ENCODE data around the gene IKZF3.
"Not testable (repeated sequence)": the region's sequence is repeated elsewhere in the genome, so short reads cannot be mapped to it uniquely, and the experiment has no call there.

IKZF3 gene

GRCh38 chr17:39730095-39730921 is 133.8 kb downstream of the IKZF3 start, which contains the start of gene MIEN1:
TSS of gene MIEN1 (minus strand) at chr17:39730532. CDS start at chr17:39730495, 37 bp downstream.
- 4% methylated on average over 65 of the region's 65 CpGs for WGBS, 2 experiments
- peak within 1 kb of the TSS; percentile 74 for H3K4me3 ChIP-seq (ENCODE audit: insufficient read depth, low read depth, low read length)
- H3K4me1 ChIP-seq (ENCODE audit: control insufficient read depth, insufficient read depth, low read length): no peaks in the 10 kb centered on the region
- no peaks in the 10 kb centered on the region for H3K27me3 ChIP-seq (ENCODE audit: control insufficient read depth, insufficient read depth, low read length, poor library complexity, severe bottlenecking)
- peaks cover 18% of the 10 kb centered on the region for H3K36me3 ChIP-seq (ENCODE audit: control insufficient read depth, insufficient read depth, low read length)
- H3K9me3 ChIP-seq (ENCODE audit: control insufficient read depth, low read length): no peaks in the 10 kb centered on the region
- no peak within 1 kb of the TSS for H3K27ac ChIP-seq (ENCODE audit: insufficient read depth, low read depth, low read length, poor library complexity, severe bottlenecking)

- H3K4me1 ChIP-seq (ENCODE audit: control insufficient read depth, insufficient read depth, low read length): no peaks in the 10 kb centered on the region
- H3K27ac ChIP-seq (ENCODE audit: insufficient read depth, low read depth, low read length, poor library complexity, severe bottlenecking): no peak overlapping the region
- no peaks in the 10 kb centered on the region for H3K27me3 ChIP-seq (ENCODE audit: control insufficient read depth, insufficient read depth, low read length, poor library complexity, severe bottlenecking)
- H3K36me3 ChIP-seq (ENCODE audit: control insufficient read depth, insufficient read depth, low read length): peaks cover 22% of the 10 kb centered on the region
- H3K4me3 ChIP-seq (ENCODE audit: insufficient read depth, low read depth, low read length): peak overlapping the region; percentile 74
- no peaks in the 10 kb centered on the region for H3K9me3 ChIP-seq (ENCODE audit: control insufficient read depth, low read length)
- WGBS, 2 experiments: 87 to 89% methylated on average over 6 of the region's 6 CpGs
These were observed 134.7 kb downstream of the IKZF3 start for GRCh38 chr17:39729280-39729851.

GRCh38 chr17:39727556-39727955 is 136.6 kb downstream of the IKZF3 start:
- 93% methylated on average over 10 of the region's 10 CpGs for WGBS, 2 experiments
- no peaks in the 10 kb centered on the region for H3K27me3 ChIP-seq (ENCODE audit: control insufficient read depth, insufficient read depth, low read length, poor library complexity, severe bottlenecking)
- no peaks in the 10 kb centered on the region for H3K9me3 ChIP-seq (ENCODE audit: control insufficient read depth, low read length)
- no peak overlapping the region for H3K27ac ChIP-seq (ENCODE audit: insufficient read depth, low read depth, low read length, poor library complexity, severe bottlenecking)
- no peak overlapping the region for H3K4me3 ChIP-seq (ENCODE audit: insufficient read depth, low read depth, low read length)
- no peaks in the 10 kb centered on the region for H3K4me1 ChIP-seq (ENCODE audit: control insufficient read depth, insufficient read depth, low read length)
- peaks cover 22% of the 10 kb centered on the region for H3K36me3 ChIP-seq (ENCODE audit: control insufficient read depth, insufficient read depth, low read length)

- H3K27ac ChIP-seq (ENCODE audit: insufficient read depth, low read depth, low read length, poor library complexity, severe bottlenecking): no peak overlapping the region
- no peak overlapping the region for H3K4me3 ChIP-seq (ENCODE audit: insufficient read depth, low read depth, low read length)
- H3K4me1 ChIP-seq (ENCODE audit: control insufficient read depth, insufficient read depth, low read length): no peaks in the 10 kb centered on the region
- 91 to 93% methylated on average over 9 of the region's 9 CpGs for WGBS, 2 experiments
- peaks cover 22% of the 10 kb centered on the region for H3K36me3 ChIP-seq (ENCODE audit: control insufficient read depth, insufficient read depth, low read length)
- H3K27me3 ChIP-seq (ENCODE audit: control insufficient read depth, insufficient read depth, low read length, poor library complexity, severe bottlenecking): no peaks in the 10 kb centered on the region
- no peaks in the 10 kb centered on the region for H3K9me3 ChIP-seq (ENCODE audit: control insufficient read depth, low read length)
These were observed 137.5 kb downstream of the IKZF3 start for GRCh38 chr17:39726617-39727016.

GRCh38 chr17:39725923-39726322 is 138.2 kb downstream of the IKZF3 start:
- H3K9me3 ChIP-seq (ENCODE audit: control insufficient read depth, low read length); H3K4me1 ChIP-seq (ENCODE audit: control insufficient read depth, insufficient read depth, low read length); H3K4me3 ChIP-seq (ENCODE audit: insufficient read depth, low read depth, low read length); H3K27ac ChIP-seq (ENCODE audit: insufficient read depth, low read depth, low read length, poor library complexity, severe bottlenecking); H3K27me3 ChIP-seq (ENCODE audit: control insufficient read depth, insufficient read depth, low read length, poor library complexity, severe bottlenecking): not testable (repeated sequence)
- peaks cover 22% of the 10 kb centered on the region for H3K36me3 ChIP-seq (ENCODE audit: control insufficient read depth, insufficient read depth, low read length)
- WGBS, 2 experiments: 88 to 100% methylated on average over 1 of the region's 1 CpG

- H3K4me1 ChIP-seq (ENCODE audit: control insufficient read depth, insufficient read depth, low read length): no peaks in the 10 kb centered on the region
- WGBS, 2 experiments: 96 to 97% methylated on average over 13 of the region's 13 CpGs
- peaks cover 26% of the 10 kb centered on the region for H3K36me3 ChIP-seq (ENCODE audit: control insufficient read depth, insufficient read depth, low read length)
- no peak overlapping the region for H3K27ac ChIP-seq (ENCODE audit: insufficient read depth, low read depth, low read length, poor library complexity, severe bottlenecking)
- H3K4me3 ChIP-seq (ENCODE audit: insufficient read depth, low read depth, low read length): no peak overlapping the region
- H3K9me3 ChIP-seq (ENCODE audit: control insufficient read depth, low read length): no peaks in the 10 kb centered on the region
- no peaks in the 10 kb centered on the region for H3K27me3 ChIP-seq (ENCODE audit: control insufficient read depth, insufficient read depth, low read length, poor library complexity, severe bottlenecking)
These were observed 139.4 kb downstream of the IKZF3 start for GRCh38 chr17:39724731-39725130.

GRCh38 chr17:39722965-39723848 is 140.9 kb downstream of the IKZF3 start:
- WGBS, 2 experiments: 88 to 89% methylated on average over 34 of the region's 34 CpGs
- Histone ChIP-seq H3K27me3 (ENCODE audit: control insufficient read depth, insufficient read depth, low read length, poor library complexity, severe bottlenecking) (no peaks in the 10 kb centered on the region), H3K27ac (ENCODE audit: insufficient read depth, low read depth, low read length, poor library complexity, severe bottlenecking) (no peak overlapping the region), H3K36me3 (ENCODE audit: control insufficient read depth, insufficient read depth, low read length) (peaks cover 36% of the 10 kb centered on the region), H3K9me3 (ENCODE audit: control insufficient read depth, low read length) (no peaks in the 10 kb centered on the region), H3K4me1 (ENCODE audit: control insufficient read depth, insufficient read depth, low read length) (no peaks in the 10 kb centered on the region), H3K4me3 (ENCODE audit: insufficient read depth, low read depth, low read length) (no peak overlapping the region)

GRCh38 chr17:39722104-39722503 is 142.0 kb downstream of the IKZF3 start:
- H3K27ac ChIP-seq (ENCODE audit: insufficient read depth, low read depth, low read length, poor library complexity, severe bottlenecking): no peak overlapping the region
- H3K4me3 ChIP-seq (ENCODE audit: insufficient read depth, low read depth, low read length): no peak overlapping the region
- H3K36me3 ChIP-seq (ENCODE audit: control insufficient read depth, insufficient read depth, low read length): peaks cover 28% of the 10 kb centered on the region
- WGBS, 2 experiments: 93 to 95% methylated on average over 6 of the region's 6 CpGs
- H3K4me1 ChIP-seq (ENCODE audit: control insufficient read depth, insufficient read depth, low read length): no peaks in the 10 kb centered on the region
- H3K27me3 ChIP-seq (ENCODE audit: control insufficient read depth, insufficient read depth, low read length, poor library complexity, severe bottlenecking): no peaks in the 10 kb centered on the region
- H3K9me3 ChIP-seq (ENCODE audit: control insufficient read depth, low read length): no peaks in the 10 kb centered on the region

GRCh38 chr17:39719563-39720355 is 144.4 kb downstream of the IKZF3 start:
- Histone ChIP-seq H3K9me3 (ENCODE audit: control insufficient read depth, low read length) (no peaks in the 10 kb centered on the region), H3K4me1 (ENCODE audit: control insufficient read depth, insufficient read depth, low read length) (no peaks in the 10 kb centered on the region), H3K36me3 (ENCODE audit: control insufficient read depth, insufficient read depth, low read length) (peaks cover 28% of the 10 kb centered on the region), H3K27me3 (ENCODE audit: control insufficient read depth, insufficient read depth, low read length, poor library complexity, severe bottlenecking) (no peaks in the 10 kb centered on the region), H3K4me3 (ENCODE audit: insufficient read depth, low read depth, low read length) (no peak overlapping the region), H3K27ac (ENCODE audit: insufficient read depth, low read depth, low read length, poor library complexity, severe bottlenecking) (no peak overlapping the region)
- WGBS, 2 experiments: 92 to 96% methylated on average over 7 of the region's 7 CpGs
